Calu3 (cell line): Measurements from ENCODE around the gene KCNAB3. TPM values are rescaled to one million over a fixed set of nuclear protein-coding genes. Genes with fewer than 3 reads are reported as not detected.

Experiments
- BruUV-seq: library from RNA; stranded (reverse); fragments of 400-500 nt; replicated peaks from 2 replicates; lab custom pipeline; 2021; lab: Mats Ljungman, UMichigan
- CTCF ChIA-PET: fragments of 300-600 bp; sonication (Branson Sonifier 250); formaldehyde crosslinking; loops from one replicate; lab custom pipeline; 2022; ENCODE audit warnings: antibody characterized with exemption; lab: Charles Lee
- DNase-seq: peaks from one replicate; pipeline ENCODE4 v3.0.0; 2022
- H3K27ac Mint-ChIP-seq: one replicate; pipeline ENCODE4 v1.8.0; 2022; ENCODE audit warnings: mixed read lengths; ENCODE audit not compliant: unreplicated experiment
- H3K27me3 Mint-ChIP-seq: one replicate; pipeline ENCODE4 v1.8.0; 2022; ENCODE audit warnings: mixed read lengths; ENCODE audit not compliant: unreplicated experiment
- H3K36me3 Mint-ChIP-seq: one replicate; pipeline ENCODE4 v1.8.0; 2022; ENCODE audit warnings: mild to moderate bottlenecking, moderate library complexity, mixed read lengths; ENCODE audit not compliant: insufficient read depth, unreplicated experiment
- H3K4me1 Mint-ChIP-seq: one replicate; pipeline ENCODE4 v1.8.0; 2022; ENCODE audit warnings: mild to moderate bottlenecking, low read depth, mixed read lengths; ENCODE audit not compliant: unreplicated experiment
- H3K4me3 Mint-ChIP-seq: one replicate; pipeline ENCODE4 v1.8.0; 2022; ENCODE audit warnings: mild to moderate bottlenecking, low read depth, moderate library complexity, mixed read lengths; ENCODE audit not compliant: unreplicated experiment
- H3K9me3 Mint-ChIP-seq: one replicate; pipeline ENCODE4 v1.8.0; 2022; ENCODE audit warnings: low read depth, mixed read lengths; ENCODE audit not compliant: unreplicated experiment
- CTCF ChIP-seq: fragments of 200-600 bp; IDR thresholded peaks from one replicate; pipeline ENCODE4 v1.8.0; 2022; ENCODE audit warnings: antibody characterized with exemption; ENCODE audit not compliant: unreplicated experiment
- intact Hi-C: fragments of 100-400 bp; cut with micrococcal nuclease; formaldehyde crosslinking; loops from one replicate; pipeline ENCODE4 v1.10.0; 2022; ENCODE audit not compliant: unreplicated experiment
- total RNA-seq: library from RNA; stranded (reverse); gene quantifications from 2 replicates; pipeline ENCODE4 v1.2.3, GENCODE V29; 2022

KCNAB3 gene
- total RNA-seq, 1 experiment from 2014 or later = 4.8 TPM

GRCh38 chr17:7883781-7884386 lies 45.8 kb downstream of the KCNAB3 start:
- no peak for TF ChIP-seq CTCF
- no TSS peak for BruUV-seq
- Mint-ChIP-seq H3K36me3 (peaks cover 10% of the 10 kb centered on the region), H3K27ac (no peak overlapping the region), H3K27me3 (no peaks in the 10 kb centered on the region), H3K4me1 (no peaks in the 10 kb centered on the region), H3K9me3 (no peaks in the 10 kb centered on the region), H3K4me3 (no peak overlapping the region)
- CTCF ChIA-PET = interaction anchor here (0.7 to 1.0 kb wide), 2 partner anchors 97 to 174 kb away, joined by 3 to 4 read pairs; no protein-coding TSS in a partner anchor
- intact Hi-C loops = loop anchor here (10.0 kb wide), 1 partner anchor 51 kb away; the partner anchor contains the start of genes CNTROB and TRAPPC1
- peak; percentile 17 for DNase-seq

DNA sequence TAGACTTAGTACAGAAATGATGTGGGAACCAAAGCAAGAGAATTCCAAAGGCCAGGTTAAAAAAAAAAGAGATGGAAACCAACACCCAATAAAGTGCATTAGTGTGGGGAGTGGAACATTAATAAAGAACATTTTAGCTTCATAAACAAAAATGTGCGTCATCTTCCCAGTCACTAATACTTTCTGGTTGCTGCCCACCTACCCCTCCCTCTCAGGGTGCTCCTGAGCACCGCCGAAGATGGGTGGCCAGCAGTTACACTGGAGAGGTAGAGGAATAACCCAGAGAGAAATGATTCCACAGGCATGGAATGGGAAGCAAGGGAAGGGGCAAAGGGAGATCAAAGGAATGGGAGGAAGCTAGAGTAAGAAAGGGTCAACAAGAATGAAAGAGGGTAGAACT lies 47.0 kb downstream of the KCNAB3 start:
- H3K4me3 Mint-ChIP-seq = no peak overlapping the region
- intact Hi-C loops = loop anchor here (10.0 kb wide), 1 partner anchor 52 kb away; the partner anchor contains the start of genes CNTROB and TRAPPC1
- no peaks in the 10 kb centered on the region for H3K9me3 Mint-ChIP-seq
- BruUV-seq = no TSS peak
- H3K27ac Mint-ChIP-seq = no peak overlapping the region
- no peaks in the 10 kb centered on the region for H3K4me1 Mint-ChIP-seq
- no peak for DNase-seq
- no peak for TF ChIP-seq CTCF
- peaks cover 10% of the 10 kb centered on the region for H3K36me3 Mint-ChIP-seq
- CTCF ChIA-PET = interaction anchor here (0.6 kb wide), 1 partner anchor 261 kb away, joined by 4 read pairs; no protein-coding TSS in a partner anchor
- H3K27me3 Mint-ChIP-seq = no peaks in the 10 kb centered on the region

- no peak for TF ChIP-seq CTCF
- Mint-ChIP-seq H3K36me3 (peaks cover 10% of the 10 kb centered on the region), H3K27ac (no peak overlapping the region), H3K4me1 (no peaks in the 10 kb centered on the region), H3K9me3 (no peaks in the 10 kb centered on the region), H3K27me3 (no peaks in the 10 kb centered on the region), H3K4me3 (no peak overlapping the region)
- intact Hi-C loops = loop anchor here (10.0 kb wide), 1 partner anchor 53 kb away; the partner anchor contains the start of genes CNTROB and TRAPPC1
- CTCF ChIA-PET = no interaction called here
- no peak for DNase-seq
- BruUV-seq = no TSS peak
Measured at GRCh38 chr17:7882068-7882467, 47.6 kb downstream of the KCNAB3 start.

DNA sequence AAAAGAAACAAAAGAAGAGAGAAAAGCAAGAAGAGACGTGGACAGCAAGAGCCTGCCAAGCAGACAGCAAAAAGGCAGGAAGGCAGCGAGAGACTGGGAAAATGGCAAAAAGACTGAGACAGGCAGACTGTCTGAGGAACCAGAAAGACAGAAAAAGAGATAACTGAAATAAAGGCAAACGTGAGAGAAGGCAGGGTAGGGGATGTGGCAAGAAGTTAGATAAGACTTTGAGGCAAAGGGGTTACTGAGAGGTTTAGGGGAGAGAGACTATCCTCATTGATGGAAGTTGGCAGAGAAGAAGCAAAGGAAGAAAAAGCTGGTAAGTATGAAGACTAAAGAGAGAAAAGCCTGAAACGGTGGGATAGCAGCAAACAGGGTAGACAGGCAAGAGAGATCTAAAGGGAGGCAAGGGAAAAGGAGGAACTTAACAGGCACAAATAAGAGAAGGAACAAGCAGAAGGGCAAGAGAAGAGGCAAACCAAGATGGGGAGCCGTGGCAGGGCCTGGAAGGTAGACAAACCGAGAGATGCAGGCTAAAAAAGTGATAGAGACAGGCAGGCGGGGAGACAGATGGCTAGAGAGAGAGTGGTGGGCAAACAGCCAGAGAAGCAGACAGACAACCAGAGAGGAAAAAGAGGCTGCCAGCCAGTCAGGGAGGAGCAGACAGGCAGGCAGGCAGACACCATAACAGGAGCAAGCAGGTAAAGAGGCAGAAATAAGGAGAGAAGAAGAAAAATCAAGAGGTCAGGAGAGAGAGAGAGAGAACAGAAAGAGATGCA lies 48.2 kb downstream of the KCNAB3 start:
- no peak for TF ChIP-seq CTCF

More for the DNA sequence above, 48.2 kb downstream of the KCNAB3 start:
- Mint-ChIP-seq H3K27ac (no peak overlapping the region), H3K9me3 (no peaks in the 10 kb centered on the region), H3K4me3 (no peak overlapping the region), H3K27me3 (no peaks in the 10 kb centered on the region), H3K36me3 (peaks cover 10% of the 10 kb centered on the region), H3K4me1 (no peaks in the 10 kb centered on the region)
- no peak for DNase-seq
- CTCF ChIA-PET = no interaction called here
- intact Hi-C loops = loop anchor here (10.0 kb wide), 1 partner anchor 53 kb away; the partner anchor contains the start of genes CNTROB and TRAPPC1
- no TSS peak for BruUV-seq
